ENCODE results near the gene FRMPD2.

FRMPD2 gene

GRCh38 chr10:48274636-48275035 is at the start of gene FRMPD2:
FRMPD2 (minus strand) TSS chr10:48274696; CDS start chr10:48274567, 129 bp downstream.
- no peak for DNase-seq (ENCODE audit: low read depth)
- H3K4me3 ChIP-seq (ENCODE audit: low read depth, low read length): no peak within 1 kb of the TSS

GRCh38 chr10:48322017-48322416 is 47.5 kb upstream of the FRMPD2 start:
- no peak for DNase-seq (ENCODE audit: low read depth)
- H3K4me3 ChIP-seq (ENCODE audit: low read depth, low read length): no peak overlapping the region

- no peak overlapping the region for H3K4me3 ChIP-seq (ENCODE audit: low read depth, low read length)
- DNase-seq (ENCODE audit: low read depth): no peak
Observed at GRCh38 chr10:48317321-48317990, 43.0 kb upstream of the FRMPD2 start.

GRCh38 chr10:48316236-48316635 is 41.7 kb upstream of the FRMPD2 start:
- H3K4me3 ChIP-seq (ENCODE audit: low read depth, low read length): no peak overlapping the region
- no peak for DNase-seq (ENCODE audit: low read depth)

- no peak overlapping the region for H3K4me3 ChIP-seq (ENCODE audit: low read depth, low read length)
- DNase-seq (ENCODE audit: low read depth): no peak
Observed at GRCh38 chr10:48314107-48314506, 39.6 kb upstream of the FRMPD2 start.

- no peak for DNase-seq (ENCODE audit: low read depth)
Observed at GRCh38 chr10:48309711-48310226, 35.3 kb upstream of the FRMPD2 start.

GRCh38 chr10:48307711-48308018 is 33.2 kb upstream of the FRMPD2 start:
- no peak for DNase-seq (ENCODE audit: low read depth)
- peak overlapping the region; percentile 87 for H3K4me3 ChIP-seq (ENCODE audit: low read depth, low read length)

More at GRCh38 chr10:48309711-48310226, 35.3 kb upstream of the FRMPD2 start:
- no peak overlapping the region for H3K4me3 ChIP-seq (ENCODE audit: low read depth, low read length)

GRCh38 chr10:48306870-48307710 is 32.6 kb upstream of the FRMPD2 start:
- no peak for DNase-seq (ENCODE audit: low read depth)
- H3K4me3 ChIP-seq (ENCODE audit: low read depth, low read length): peak overlapping the region; percentile 87

GRCh38 chr10:48306265-48306869 is 31.9 kb upstream of the FRMPD2 start, which contains the start of gene MAPK8:
MAPK8 (plus strand) TSS chr10:48306677; CDS start chr10:48401661, 94,984 bp downstream.
- DNase-seq (ENCODE audit: low read depth): peak; percentile 34
- H3K4me3 ChIP-seq (ENCODE audit: low read depth, low read length): peak within 1 kb of the TSS; percentile 87

GRCh38 chr10:48305905-48306264 is 31.4 kb upstream of the FRMPD2 start:
- DNase-seq (ENCODE audit: low read depth): no peak
- H3K4me3 ChIP-seq (ENCODE audit: low read depth, low read length): peak overlapping the region; percentile 87

- H3K4me3 ChIP-seq (ENCODE audit: low read depth, low read length): no peak overlapping the region
- DNase-seq (ENCODE audit: low read depth): no peak
Observed at GRCh38 chr10:48302515-48303476, 28.3 kb upstream of the FRMPD2 start.

- no peak overlapping the region for H3K4me3 ChIP-seq (ENCODE audit: low read depth, low read length)
- no peak for DNase-seq (ENCODE audit: low read depth)
Observed at GRCh38 chr10:48300556-48300955, 26.1 kb upstream of the FRMPD2 start.

GRCh38 chr10:48299692-48300091 is 25.2 kb upstream of the FRMPD2 start:
- no peak overlapping the region for H3K4me3 ChIP-seq (ENCODE audit: low read depth, low read length)
- no peak for DNase-seq (ENCODE audit: low read depth)

- H3K4me3 ChIP-seq (ENCODE audit: low read depth, low read length): no peak overlapping the region
- DNase-seq (ENCODE audit: low read depth): no peak
Observed at GRCh38 chr10:48299066-48299465, 24.6 kb upstream of the FRMPD2 start.

GRCh38 chr10:48296576-48297098 is 22.1 kb upstream of the FRMPD2 start:
- no peak overlapping the region for H3K4me3 ChIP-seq (ENCODE audit: low read depth, low read length)
- DNase-seq (ENCODE audit: low read depth): no peak

GRCh38 chr10:48294431-48294830 is 19.9 kb upstream of the FRMPD2 start:
- H3K4me3 ChIP-seq (ENCODE audit: low read depth, low read length): no peak overlapping the region
- DNase-seq (ENCODE audit: low read depth): no peak

GRCh38 chr10:48292616-48293015 is 18.1 kb upstream of the FRMPD2 start:
- H3K4me3 ChIP-seq (ENCODE audit: low read depth, low read length): no peak overlapping the region
- DNase-seq (ENCODE audit: low read depth): no peak

GRCh38 chr10:48291190-48291589 is 16.7 kb upstream of the FRMPD2 start:
- no peak for DNase-seq (ENCODE audit: low read depth)
- H3K4me3 ChIP-seq (ENCODE audit: low read depth, low read length): no peak overlapping the region

- H3K4me3 ChIP-seq (ENCODE audit: low read depth, low read length): no peak overlapping the region
- DNase-seq (ENCODE audit: low read depth): no peak
Observed at GRCh38 chr10:48290286-48290685, 15.8 kb upstream of the FRMPD2 start.
